A549 (cell line): ENCODE results near the gene IRF4. TPM values are rescaled to one million over a fixed set of nuclear protein-coding genes. Genes with fewer than 3 reads are reported as not detected.

Experiments
- ATAC-seq, 2 experiments: fragments of 200-7000 bp in 1 of 2; fragments of >200 bp in 1 of 2; cut with Nextera tagmentation in 1 of 2; cut with Tn5 transposase in 1 of 2; 3 replicates each; pipeline versions ENCODE4 v1.8.0 to v1.9.1; 2018 to 2020; ENCODE audit warnings: mild to moderate bottlenecking in 1 of 2, moderate library complexity in 1 of 2
- CTCF ChIA-PET: fragments of 300-600 bp; sonication (Branson Sonifier 250); formaldehyde crosslinking; extraction: SDS; loops from one replicate; lab custom pipeline; 2021; ENCODE audit warnings: antibody characterized with exemption, inconsistent platforms; lab: Yijun Ruan, JAX
- POLR2A ChIA-PET: fragments of 350-600 bp; formaldehyde crosslinking; extraction: SDS; loops from one replicate; lab custom pipeline; 2021; ENCODE audit warnings: antibody characterized with exemption, inconsistent platforms; lab: Yijun Ruan, JAX
- DNase-seq, 2 experiments: peaks; one replicate each; pipeline versions ENCODE4 v3.0.0 to v3.0.0-alpha.2; 2011 to 2016; ENCODE audit warnings: low read depth in 1 of 2, low spot score in 1 of 2
- FAIRE-seq: peaks from 2 replicates; lab custom pipeline; 2011; peaks lifted over from hg19 to GRCh38; lab: Jason Lieb, UNC
- H3K27ac ChIP-seq, 2 experiments: fragments of >200 bp; sonication (Bioruptor Twin); formaldehyde crosslinking; 3 replicates each; pipeline ENCODE4 v1.5.1; 2016 to 2017
- H3K4me1 ChIP-seq: fragments of >200 bp; sonication (Bioruptor Twin); formaldehyde crosslinking; 3 replicates; pipeline ENCODE4 v1.6.1; 2016
- H3K4me2 ChIP-seq: fragments of >200 bp; sonication (Bioruptor Twin); formaldehyde crosslinking; 3 replicates; pipeline ENCODE4 v1.6.1; 2016
- H3K4me3 ChIP-seq: fragments of >200 bp; sonication (Bioruptor Twin); formaldehyde crosslinking; 3 replicates; pipeline ENCODE4 v1.5.1; 2016
- H3K9me3 ChIP-seq: fragments of >200 bp; sonication (Bioruptor Twin); formaldehyde crosslinking; 3 replicates; pipeline ENCODE4 v1.6.1; 2016
- ATOH8 ChIP-seq: fragments of 250-450 bp; sonication (Bioruptor Pico); IDR thresholded peaks from 2 replicates; pipeline ENCODE4 v1.5.0; 2020; ENCODE audit warnings: low read depth, mild to moderate bottlenecking, moderate library complexity
- BHLHE40 ChIP-seq: IDR thresholded peaks from 2 replicates; pipeline ENCODE4 v1.6.1; 2012; ENCODE audit warnings: low read depth, low read length, inconsistent platforms
- CBX8 ChIP-seq: fragments of 200-600 bp; sonication (generic); IDR thresholded peaks from 2 replicates; pipeline ENCODE4 v1.6.1; 2016
- CHD4 ChIP-seq: fragments of 200-600 bp; sonication (generic); IDR thresholded peaks from 2 replicates; pipeline ENCODE4 v1.6.1; 2016; ENCODE audit warnings: antibody characterized with exemption, mild to moderate bottlenecking, borderline replicate concordance
- EHMT2 ChIP-seq: fragments of 200-600 bp; sonication (generic); IDR thresholded peaks from 2 replicates; pipeline ENCODE4 v1.6.1; 2016; ENCODE audit warnings: antibody characterized with exemption, low read depth, mild to moderate bottlenecking, moderate library complexity
- EP300 ChIP-seq, 2 experiments: fragments of >200 bp; sonication (Bioruptor Twin); formaldehyde crosslinking; IDR thresholded peaks; 2 replicates in 1 of 2; 3 replicates in 1 of 2; pipeline ENCODE4 v1.6.1; 2016 to 2017
- ESRRA ChIP-seq: fragments of 150-350 bp; IDR thresholded peaks from 2 replicates; pipeline ENCODE4 v1.6.1; 2014; ENCODE audit warnings: mild to moderate bottlenecking, low read length, borderline replicate concordance
- FOSB ChIP-seq: fragments of 250-450 bp; sonication (Bioruptor Pico); IDR thresholded peaks from 2 replicates; pipeline ENCODE4 v1.5.0; 2020; ENCODE audit warnings: mild to moderate bottlenecking, moderate library complexity
- FOSL2 ChIP-seq, 2 experiments: fragments of 450-650 bp in 1 of 2; fragments of >200 bp in 1 of 2; sonication (Bioruptor Twin) in 1 of 2; formaldehyde crosslinking; IDR thresholded peaks; 2 replicates each; pipeline versions ENCODE4 v1.5.0 to v1.6.1; 2016 to 2020; ENCODE audit warnings: mild to moderate bottlenecking in 1 of 2, moderate library complexity in 1 of 2
- GATA3 ChIP-seq: IDR thresholded peaks from 2 replicates; pipeline ENCODE4 v1.6.1; 2012; ENCODE audit warnings: borderline replicate concordance
- HEYL ChIP-seq: fragments of 250-450 bp; sonication (Bioruptor Pico); IDR thresholded peaks from 2 replicates; pipeline ENCODE4 v1.8.0; 2021; ENCODE audit warnings: mild to moderate bottlenecking, moderate library complexity
- HOXA7 ChIP-seq: fragments of 250-450 bp; sonication (Bioruptor Pico); IDR thresholded peaks from 2 replicates; pipeline ENCODE4 v1.5.0; 2020; ENCODE audit warnings: mild to moderate bottlenecking, moderate library complexity
- HOXB13 ChIP-seq: fragments of 250-450 bp; sonication (Bioruptor Pico); IDR thresholded peaks from 2 replicates; pipeline ENCODE4 v1.5.0; 2020; ENCODE audit warnings: low read depth, mild to moderate bottlenecking, moderate library complexity
- HOXB5 ChIP-seq: fragments of 250-450 bp; sonication (Bioruptor Pico); IDR thresholded peaks from 2 replicates; pipeline ENCODE4 v1.5.0; 2020; ENCODE audit warnings: mild to moderate bottlenecking, moderate library complexity
- JUN ChIP-seq, 2 experiments: fragments of >200 bp; sonication (Bioruptor Twin); formaldehyde crosslinking; IDR thresholded peaks; 2 replicates in 1 of 2; 3 replicates in 1 of 2; pipeline ENCODE4 v1.6.1; 2016 to 2017
- MAX ChIP-seq: IDR thresholded peaks from 2 replicates; pipeline ENCODE4 v1.6.1; 2012
- NFE2L2 ChIP-seq: fragments of 150-350 bp; conservative IDR thresholded peaks from 2 replicates; pipeline ENCODE4 v1.6.1; 2014; ENCODE audit warnings: low read length
- NPAS2 ChIP-seq: fragments of 250-450 bp; sonication (Bioruptor Pico); IDR thresholded peaks from 2 replicates; pipeline ENCODE4 v1.8.0; 2022; ENCODE audit warnings: mild to moderate bottlenecking, moderate library complexity, borderline replicate concordance
- NR3C1 ChIP-seq: fragments of >200 bp; sonication (Bioruptor Twin); formaldehyde crosslinking; IDR thresholded peaks from 3 replicates; pipeline ENCODE4 v1.6.1; 2017
- PBX3 ChIP-seq: IDR thresholded peaks from 2 replicates; pipeline ENCODE4 v1.6.1; 2012
- PHF8 ChIP-seq: fragments of 200-600 bp; sonication (generic); IDR thresholded peaks from 2 replicates; pipeline ENCODE4 v1.6.1; 2016; ENCODE audit warnings: low read depth, mild to moderate bottlenecking, antibody characterized with exemption, moderate library complexity, borderline replicate concordance
- POLR2A ChIP-seq: IDR thresholded peaks from 2 replicates; pipeline ENCODE4 v1.6.1; 2012; ENCODE audit warnings: mild to moderate bottlenecking, low read length
- RAD21 ChIP-seq, 2 experiments: fragments of >200 bp in 1 of 2; sonication (Bioruptor Twin) in 1 of 2; formaldehyde crosslinking in 1 of 2; IDR thresholded peaks in 1 of 2; conservative IDR thresholded peaks in 1 of 2; 2 replicates in 1 of 2; 3 replicates in 1 of 2; pipeline ENCODE4 v1.6.1; 2012 to 2018; ENCODE audit warnings: inconsistent platforms in 1 of 2
- RCOR1 ChIP-seq: fragments of 150-350 bp; IDR thresholded peaks from 2 replicates; pipeline ENCODE4 v1.6.1; 2014; ENCODE audit warnings: antibody characterized with exemption, low read length, low read depth
- RNF2 ChIP-seq: fragments of 200-600 bp; sonication (generic); IDR thresholded peaks from 2 replicates; pipeline ENCODE4 v1.6.1; 2016; ENCODE audit warnings: low read depth, mild to moderate bottlenecking, antibody characterized with exemption, moderate library complexity, borderline replicate concordance
- SREBF2 ChIP-seq: fragments of 450-650 bp; IDR thresholded peaks from 2 replicates; pipeline ENCODE4 v1.6.1; 2014; ENCODE audit warnings: mild to moderate bottlenecking, moderate library complexity
- USF2 ChIP-seq: fragments of 450-650 bp; IDR thresholded peaks from 2 replicates; pipeline ENCODE4 v1.6.1; 2014; ENCODE audit warnings: antibody characterized with exemption
- ZFP36 ChIP-seq: fragments of 450-650 bp; IDR thresholded peaks from 2 replicates; pipeline ENCODE4 v1.6.1; 2014; ENCODE audit warnings: borderline replicate concordance; ENCODE audit not compliant: partially characterized antibody
- WGBS: methylation state at CpG from one replicate; pipeline ENCODE4 v1.1.6; 2017; ENCODE audit errors: missing lambda C conversion rate; 5-methylcytosine and 5-hydroxymethylcytosine counted together
- polyA plus RNA-seq, 4 experiments: library from polyadenylated mRNA; depleted of rRNA in 3 of 4; stranded (reverse); fragments of >200 nt; fragmentation: RNase III in 1 of 4; extraction: RNeasy Plus Mini Kit Qiagen cat#74134 plus additional on column Dnase treatment in 1 of 4; gene quantifications; 2 replicates in 3 of 4; 3 replicates in 1 of 4; pipeline ENCODE4 v1.2.3, GENCODE V29; 2011 to 2017
- TF ChIP-seq, protein P1 (sequence below): fragments of >200 bp; sonication (Bioruptor Twin); formaldehyde crosslinking; IDR thresholded peaks from 2 replicates; pipeline ENCODE4 v1.6.1; 2016

Gene IRF4
- polyA plus RNA-seq, 2 of the 4 experiments (the other 2 are of a cell fraction) = 0.03 TPM

DNA sequence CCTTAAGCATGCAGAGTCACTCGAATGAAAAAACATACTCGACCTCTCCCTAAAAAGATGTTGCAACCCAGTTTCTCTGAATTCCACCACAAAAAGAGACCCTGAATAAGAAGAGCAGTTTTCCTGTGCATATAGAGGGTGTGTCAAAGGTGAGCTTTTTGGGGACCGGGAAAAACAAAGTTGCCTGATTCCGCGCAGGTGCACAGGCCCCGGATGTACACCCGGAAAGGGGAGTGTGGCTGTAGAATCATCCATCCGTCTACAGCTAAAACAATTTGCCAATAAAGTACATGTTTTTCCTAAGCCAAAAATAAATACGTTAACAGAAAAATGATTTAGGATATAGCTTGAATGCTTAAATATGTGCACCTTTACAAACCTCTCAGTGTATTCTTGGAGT is 41.2 kb upstream of the IRF4 start:
- ATAC-seq (no peak), DNase-seq (no peak), FAIRE-seq (no peak)
- no peak overlapping the region for H3K27ac ChIP-seq
- POLR2A ChIA-PET = no interaction called here
- 89% methylated on average over 9 of the region's 9 CpGs for WGBS
- H3K9me3 ChIP-seq = no peaks in the 10 kb centered on the region
- no peak for TF ChIP-seq NPAS2 (CRISPR knock-in tag)
- no peak for TF ChIP-seq EP300 (IDR thresholded peaks at IDR 0.05)
- TF ChIP-seq JUN (IDR thresholded peaks at IDR 0.05) = no peak
- no peak for TF ChIP-seq NR3C1
- TF ChIP-seq POLR2A = no peak
- TF ChIP-seq SREBF2 = no peak
- no peak for TF ChIP-seq USF2
- no peak for TF ChIP-seq CBX8
- TF ChIP-seq ESRRA = no peak
- TF ChIP-seq FOSL2 (IDR thresholded peaks at IDR 0.05) = no peak
- TF ChIP-seq FOSL2 (CRISPR knock-in tag; IDR thresholded peaks at IDR 0.05) = no peak
- TF ChIP-seq HOXB5 (CRISPR knock-in tag) = no peak
- TF ChIP-seq EHMT2 = no peak
- TF ChIP-seq RCOR1 = no peak
- TF ChIP-seq MAX = no peak
- no peak for TF ChIP-seq ATOH8 (CRISPR knock-in tag)
- no peak for TF ChIP-seq NFE2L2
- TF ChIP-seq HOXA7 (CRISPR knock-in tag) = no peak
- TF ChIP-seq CHD4 = no peak
- no peaks in the 10 kb centered on the region for H3K4me1 ChIP-seq
- no peak overlapping the region for H3K4me3 ChIP-seq
- H3K4me2 ChIP-seq = no peak overlapping the region
- CTCF ChIA-PET = interaction anchor here (1.2 to 2.1 kb wide), 3 partner anchors 10 to 162 kb away, joined by 3 to 6 read pairs (median 3); no protein-coding TSS in a partner anchor

GRCh38 chr6:351011-351866 is 40.3 kb upstream of the IRF4 start:
- 94% methylated on average over 29 of the region's 31 CpGs for WGBS
- DNase-seq = no peak
- ATAC-seq = no peak
- CTCF ChIA-PET = interaction anchor here (0.6 to 1.3 kb wide), 4 partner anchors 10 to 163 kb away, joined by 3 to 5 read pairs (median 3); no protein-coding TSS in a partner anchor
- Histone ChIP-seq H3K4me2 (no peak overlapping the region), H3K27ac (no peak overlapping the region), H3K9me3 (no peaks in the 10 kb centered on the region), H3K4me3 (no peak overlapping the region), H3K4me1 (no peaks in the 10 kb centered on the region)
- no peak for FAIRE-seq
- TF ChIP-seq BHLHE40 (no peak), HEYL (CRISPR knock-in tag) (no peak), MAX (no peak), CBX8 (no peak), RAD21 (conservative IDR thresholded peaks at IDR 0.05 in 1 of 2, IDR thresholded peaks at IDR 0.05 in 1 of 2) (no peak), RNF2 (no peak), PBX3 (no peak), EHMT2 (no peak), ZFP36 (no peak), HOXB13 (CRISPR knock-in tag) (no peak), HOXB5 (CRISPR knock-in tag) (no peak), NPAS2 (CRISPR knock-in tag) (no peak), FOSB (no peak), PHF8 (no peak), GATA3 (no peak)
- TF ChIP-seq, protein P1, sequence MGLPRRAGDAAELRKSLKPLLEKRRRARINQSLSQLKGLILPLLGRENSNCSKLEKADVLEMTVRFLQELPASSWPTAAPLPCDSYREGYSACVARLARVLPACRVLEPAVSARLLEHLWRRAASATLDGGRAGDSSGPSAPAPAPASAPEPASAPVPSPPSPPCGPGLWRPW = no peak
- POLR2A ChIA-PET = no interaction called here
